Keratinocyte (primary cell): Measurements from ENCODE around the gene ANKDD1A.

Source experiments
- EZH2 ChIP-seq: IDR thresholded peaks from one replicate; pipeline ENCODE4 v1.6.1; 2012; ENCODE audit warnings: inconsistent platforms, mild to moderate bottlenecking, low read length, moderate library complexity
- TF ChIP-seq, protein P1 (sequence below), 3 experiments: IDR thresholded peaks in 1 of 3; conservative IDR thresholded peaks in 1 of 3; optimal IDR thresholded peaks in 1 of 3; 2 replicates in 2 of 3; 3 replicates in 1 of 3; pipeline versions ENCODE3 to v1.5.1; 2011; ENCODE audit warnings: low read length in 3 of 3, mild to moderate bottlenecking in 3 of 3, moderate library complexity in 2 of 3, control low read depth in 1 of 3, inconsistent platforms in 1 of 3; ENCODE audit not compliant: insufficient read depth in 2 of 3; ENCODE audit errors: extremely low read depth in 1 of 3

DNA sequence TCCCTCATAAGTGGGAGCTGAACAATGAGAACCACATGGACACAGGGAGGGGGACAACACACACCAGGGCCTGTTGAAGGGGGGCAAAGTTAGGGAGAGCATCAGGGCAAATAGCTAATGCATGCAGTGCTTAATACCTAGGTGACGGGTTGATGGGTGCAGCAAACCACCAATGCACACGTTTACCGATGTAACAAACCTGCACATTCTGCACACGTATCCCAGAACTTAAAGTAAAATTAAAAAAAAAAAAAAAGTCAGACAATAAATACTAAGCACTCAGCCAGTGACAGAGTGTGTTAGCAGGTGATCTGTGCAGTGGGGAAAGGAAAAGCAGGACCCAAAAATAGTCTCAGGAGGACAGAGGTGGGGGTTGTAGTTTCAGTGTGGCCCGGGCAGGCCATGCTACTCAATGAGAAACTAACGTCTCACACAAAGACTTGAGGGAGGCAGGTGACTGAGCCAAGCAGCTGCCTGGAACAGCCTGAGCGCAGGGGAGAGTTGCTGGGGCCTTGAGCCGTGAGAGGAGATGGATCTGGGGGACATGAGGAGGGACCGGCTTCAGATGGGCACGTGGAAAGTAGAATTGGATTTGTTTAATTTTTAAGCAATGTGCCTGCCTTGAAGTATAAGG is 18.4 kb downstream of the ANKDD1A start:
- TF ChIP-seq, protein P1, sequence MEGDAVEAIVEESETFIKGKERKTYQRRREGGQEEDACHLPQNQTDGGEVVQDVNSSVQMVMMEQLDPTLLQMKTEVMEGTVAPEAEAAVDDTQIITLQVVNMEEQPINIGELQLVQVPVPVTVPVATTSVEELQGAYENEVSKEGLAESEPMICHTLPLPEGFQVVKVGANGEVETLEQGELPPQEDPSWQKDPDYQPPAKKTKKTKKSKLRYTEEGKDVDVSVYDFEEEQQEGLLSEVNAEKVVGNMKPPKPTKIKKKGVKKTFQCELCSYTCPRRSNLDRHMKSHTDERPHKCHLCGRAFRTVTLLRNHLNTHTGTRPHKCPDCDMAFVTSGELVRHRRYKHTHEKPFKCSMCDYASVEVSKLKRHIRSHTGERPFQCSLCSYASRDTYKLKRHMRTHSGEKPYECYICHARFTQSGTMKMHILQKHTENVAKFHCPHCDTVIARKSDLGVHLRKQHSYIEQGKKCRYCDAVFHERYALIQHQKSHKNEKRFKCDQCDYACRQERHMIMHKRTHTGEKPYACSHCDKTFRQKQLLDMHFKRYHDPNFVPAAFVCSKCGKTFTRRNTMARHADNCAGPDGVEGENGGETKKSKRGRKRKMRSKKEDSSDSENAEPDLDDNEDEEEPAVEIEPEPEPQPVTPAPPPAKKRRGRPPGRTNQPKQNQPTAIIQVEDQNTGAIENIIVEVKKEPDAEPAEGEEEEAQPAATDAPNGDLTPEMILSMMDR (optimal IDR thresholded peaks at IDR 0.05 in 1 of 3, IDR thresholded peaks at IDR 0.05 in 1 of 3, conservative IDR thresholded peaks at IDR 0.05 in 1 of 3; ENCODE audit: extremely low read depth in 1 of 3, insufficient read depth in 2 of 3, low read length in 3 of 3): no peak
- TF ChIP-seq EZH2: no peak
